ENCODE measurements around the gene SH3PXD2B. TPM values are rescaled to one million over a fixed set of nuclear protein-coding genes. Genes with fewer than 3 reads are reported as not detected.
"Not testable (repeated sequence)": the region's sequence is repeated elsewhere in the genome, so short reads cannot be mapped to it uniquely, and the experiment has no call there.

The SH3PXD2B gene
- total RNA-seq, 1 experiment from 2014 or later = 64.1 TPM

DNA sequence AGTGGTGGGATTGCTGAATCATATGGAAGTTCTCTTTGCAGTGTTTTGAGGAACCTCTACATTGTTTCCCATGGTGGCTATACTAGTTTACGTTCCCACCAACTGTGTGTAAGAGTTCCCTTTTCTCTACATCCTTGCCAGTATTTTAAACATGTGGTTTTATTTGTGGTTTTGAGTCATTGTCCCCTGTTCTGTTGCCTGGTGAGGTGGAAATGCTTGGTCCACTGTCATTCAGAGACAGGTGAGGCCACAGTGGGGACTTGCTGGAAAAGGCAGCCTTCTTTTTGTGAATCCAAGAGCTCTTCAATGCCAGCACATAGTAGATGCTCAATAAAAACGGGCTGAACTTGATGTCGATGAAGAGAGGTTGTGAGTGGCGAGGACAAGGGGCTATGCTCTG lies 44.2 kb downstream of the SH3PXD2B start:
- Mint-ChIP-seq H3K27me3 (ENCODE audit: low read depth) (no peaks in the 10 kb centered on the region), H3K27ac (no peak overlapping the region), H3K4me3 (no peak overlapping the region), H3K9me3 (no peaks in the 10 kb centered on the region), H3K36me3 (peaks cover 27% of the 10 kb centered on the region), H3K4me1 (0 out of 2 replicates have a peak, but pooled peaks cover 12% of the 10 kb centered on the region)
- POLR2A ChIA-PET = no interaction called here
- TF ChIP-seq, protein P1, sequence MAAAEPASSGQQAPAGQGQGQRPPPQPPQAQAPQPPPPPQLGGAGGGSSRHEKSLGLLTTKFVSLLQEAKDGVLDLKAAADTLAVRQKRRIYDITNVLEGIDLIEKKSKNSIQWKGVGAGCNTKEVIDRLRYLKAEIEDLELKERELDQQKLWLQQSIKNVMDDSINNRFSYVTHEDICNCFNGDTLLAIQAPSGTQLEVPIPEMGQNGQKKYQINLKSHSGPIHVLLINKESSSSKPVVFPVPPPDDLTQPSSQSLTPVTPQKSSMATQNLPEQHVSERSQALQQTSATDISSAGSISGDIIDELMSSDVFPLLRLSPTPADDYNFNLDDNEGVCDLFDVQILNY (CRISPR knock-in tag; IDR thresholded peaks at IDR 0.05) = no peak
- TF ChIP-seq, protein P2, sequence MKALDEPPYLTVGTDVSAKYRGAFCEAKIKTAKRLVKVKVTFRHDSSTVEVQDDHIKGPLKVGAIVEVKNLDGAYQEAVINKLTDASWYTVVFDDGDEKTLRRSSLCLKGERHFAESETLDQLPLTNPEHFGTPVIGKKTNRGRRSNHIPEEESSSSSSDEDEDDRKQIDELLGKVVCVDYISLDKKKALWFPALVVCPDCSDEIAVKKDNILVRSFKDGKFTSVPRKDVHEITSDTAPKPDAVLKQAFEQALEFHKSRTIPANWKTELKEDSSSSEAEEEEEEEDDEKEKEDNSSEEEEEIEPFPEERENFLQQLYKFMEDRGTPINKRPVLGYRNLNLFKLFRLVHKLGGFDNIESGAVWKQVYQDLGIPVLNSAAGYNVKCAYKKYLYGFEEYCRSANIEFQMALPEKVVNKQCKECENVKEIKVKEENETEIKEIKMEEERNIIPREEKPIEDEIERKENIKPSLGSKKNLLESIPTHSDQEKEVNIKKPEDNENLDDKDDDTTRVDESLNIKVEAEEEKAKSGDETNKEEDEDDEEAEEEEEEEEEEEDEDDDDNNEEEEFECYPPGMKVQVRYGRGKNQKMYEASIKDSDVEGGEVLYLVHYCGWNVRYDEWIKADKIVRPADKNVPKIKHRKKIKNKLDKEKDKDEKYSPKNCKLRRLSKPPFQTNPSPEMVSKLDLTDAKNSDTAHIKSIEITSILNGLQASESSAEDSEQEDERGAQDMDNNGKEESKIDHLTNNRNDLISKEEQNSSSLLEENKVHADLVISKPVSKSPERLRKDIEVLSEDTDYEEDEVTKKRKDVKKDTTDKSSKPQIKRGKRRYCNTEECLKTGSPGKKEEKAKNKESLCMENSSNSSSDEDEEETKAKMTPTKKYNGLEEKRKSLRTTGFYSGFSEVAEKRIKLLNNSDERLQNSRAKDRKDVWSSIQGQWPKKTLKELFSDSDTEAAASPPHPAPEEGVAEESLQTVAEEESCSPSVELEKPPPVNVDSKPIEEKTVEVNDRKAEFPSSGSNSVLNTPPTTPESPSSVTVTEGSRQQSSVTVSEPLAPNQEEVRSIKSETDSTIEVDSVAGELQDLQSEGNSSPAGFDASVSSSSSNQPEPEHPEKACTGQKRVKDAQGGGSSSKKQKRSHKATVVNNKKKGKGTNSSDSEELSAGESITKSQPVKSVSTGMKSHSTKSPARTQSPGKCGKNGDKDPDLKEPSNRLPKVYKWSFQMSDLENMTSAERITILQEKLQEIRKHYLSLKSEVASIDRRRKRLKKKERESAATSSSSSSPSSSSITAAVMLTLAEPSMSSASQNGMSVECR (CRISPR knock-in tag; IDR thresholded peaks at IDR 0.05; ENCODE audit: borderline replicate concordance) = no peak
- no peak for TF ChIP-seq SOX15 (CRISPR knock-in tag; IDR thresholded peaks at IDR 0.05)
- TF ChIP-seq, protein P3, sequence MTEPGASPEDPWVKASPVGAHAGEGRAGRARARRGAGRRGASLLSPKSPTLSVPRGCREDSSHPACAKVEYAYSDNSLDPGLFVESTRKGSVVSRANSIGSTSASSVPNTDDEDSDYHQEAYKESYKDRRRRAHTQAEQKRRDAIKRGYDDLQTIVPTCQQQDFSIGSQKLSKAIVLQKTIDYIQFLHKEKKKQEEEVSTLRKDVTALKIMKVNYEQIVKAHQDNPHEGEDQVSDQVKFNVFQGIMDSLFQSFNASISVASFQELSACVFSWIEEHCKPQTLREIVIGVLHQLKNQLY (CRISPR knock-in tag; IDR thresholded peaks at IDR 0.05) = no peak
- TF ChIP-seq FOXP1 (CRISPR knock-in tag; IDR thresholded peaks at IDR 0.05; ENCODE audit: borderline replicate concordance) = no peak
- TF ChIP-seq EMX1 (CRISPR knock-in tag; IDR thresholded peaks at IDR 0.05) = no peak
- TF ChIP-seq SMAD4 (CRISPR knock-in tag; IDR thresholded peaks at IDR 0.05) = no peak
- no peak for TF ChIP-seq ZNF263 (CRISPR knock-in tag; IDR thresholded peaks at IDR 0.05; ENCODE audit: low read depth)
- no peak for TF ChIP-seq ZNF317 (CRISPR knock-in tag; IDR thresholded peaks at IDR 0.05; ENCODE audit: borderline replicate concordance, low read depth)
- no peak for TF ChIP-seq SP1 (CRISPR knock-in tag; conservative IDR thresholded peaks at IDR 0.05)
- no peak for TF ChIP-seq ZNF232 (CRISPR knock-in tag; IDR thresholded peaks at IDR 0.05)
- TF ChIP-seq, protein P4, sequence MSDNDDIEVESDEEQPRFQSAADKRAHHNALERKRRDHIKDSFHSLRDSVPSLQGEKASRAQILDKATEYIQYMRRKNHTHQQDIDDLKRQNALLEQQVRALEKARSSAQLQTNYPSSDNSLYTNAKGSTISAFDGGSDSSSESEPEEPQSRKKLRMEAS (CRISPR knock-in tag; IDR thresholded peaks at IDR 0.05) = no peak
- ATAC-seq (no peak), DNase-seq (ENCODE audit: low spot score) (no peak)
- CTCF ChIA-PET = no interaction called here

DNA sequence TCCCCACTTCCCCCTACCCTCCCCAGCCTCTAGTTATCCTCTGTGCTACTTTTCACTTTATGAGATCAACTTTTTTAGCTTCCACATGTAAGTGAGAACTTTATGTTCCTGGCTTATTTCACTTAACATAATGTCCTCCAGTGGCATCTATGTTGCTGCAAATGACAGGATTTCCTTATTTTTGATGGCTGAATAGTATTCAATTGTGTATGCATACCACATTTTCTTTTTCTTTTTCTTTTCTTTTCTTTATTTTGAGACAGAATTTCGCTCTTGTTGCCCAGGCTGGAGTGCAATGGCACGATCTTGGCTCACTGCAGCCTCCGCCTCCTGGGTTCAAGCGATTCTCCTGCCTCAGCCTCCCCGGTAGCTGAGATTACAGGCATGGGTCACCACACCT lies 44.8 kb downstream of the SH3PXD2B start:
- H3K9me3 Mint-ChIP-seq; ATAC-seq; H3K4me3 Mint-ChIP-seq; H3K4me1 Mint-ChIP-seq; H3K27ac Mint-ChIP-seq; DNase-seq (ENCODE audit: low spot score); POLR2A ChIA-PET; H3K27me3 Mint-ChIP-seq (ENCODE audit: low read depth): not testable (repeated sequence)
- CTCF ChIA-PET = interaction anchor here (0.8 kb wide), 1 partner anchor 42 kb away, joined by 3 read pairs; no protein-coding TSS in a partner anchor
- H3K36me3 Mint-ChIP-seq = peaks cover 33% of the 10 kb centered on the region

DNA sequence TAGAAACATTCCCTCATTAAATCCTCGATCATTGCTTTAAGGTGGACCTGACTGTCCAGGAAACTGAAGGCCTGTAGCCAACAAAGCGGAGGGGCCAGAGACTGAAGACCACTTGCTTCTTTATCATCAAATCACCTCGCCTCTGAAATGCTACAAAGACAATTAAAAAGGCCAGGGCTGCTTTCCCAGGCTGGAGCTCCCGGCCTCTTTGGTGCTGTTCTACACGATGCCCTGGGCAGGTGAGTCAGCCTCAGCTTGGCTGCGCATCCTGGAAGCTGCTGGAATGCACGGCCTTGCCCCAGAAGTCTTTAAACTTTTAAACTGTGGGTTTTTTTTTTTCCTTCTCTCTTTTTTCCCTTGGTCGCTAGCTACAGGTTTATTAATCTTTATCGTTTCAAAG lies 46.5 kb downstream of the SH3PXD2B start:
- Mint-ChIP-seq H3K27ac (no peak overlapping the region), H3K4me1 (peaks cover 16% of the 10 kb centered on the region), H3K9me3 (peaks cover 1% of the 10 kb centered on the region; the same call in 1 of the 2 replicates), H3K36me3 (peaks cover 39% of the 10 kb centered on the region), H3K4me3 (no peak overlapping the region), H3K27me3 (ENCODE audit: low read depth) (no peaks in the 10 kb centered on the region)
- DNase-seq (ENCODE audit: low spot score) (no peak), ATAC-seq (no peak)
- ChIA-PET CTCF (interaction anchor here (1.2 kb wide), 1 partner anchor 43 kb away, joined by 6 read pairs; no protein-coding TSS in a partner anchor), POLR2A (no interaction called here)
- TF ChIP-seq, protein P5, sequence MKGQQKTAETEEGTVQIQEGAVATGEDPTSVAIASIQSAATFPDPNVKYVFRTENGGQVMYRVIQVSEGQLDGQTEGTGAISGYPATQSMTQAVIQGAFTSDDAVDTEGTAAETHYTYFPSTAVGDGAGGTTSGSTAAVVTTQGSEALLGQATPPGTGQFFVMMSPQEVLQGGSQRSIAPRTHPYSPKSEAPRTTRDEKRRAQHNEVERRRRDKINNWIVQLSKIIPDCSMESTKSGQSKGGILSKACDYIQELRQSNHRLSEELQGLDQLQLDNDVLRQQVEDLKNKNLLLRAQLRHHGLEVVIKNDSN (CRISPR knock-in tag; IDR thresholded peaks at IDR 0.05) = no peak
- TF ChIP-seq, protein P6, sequence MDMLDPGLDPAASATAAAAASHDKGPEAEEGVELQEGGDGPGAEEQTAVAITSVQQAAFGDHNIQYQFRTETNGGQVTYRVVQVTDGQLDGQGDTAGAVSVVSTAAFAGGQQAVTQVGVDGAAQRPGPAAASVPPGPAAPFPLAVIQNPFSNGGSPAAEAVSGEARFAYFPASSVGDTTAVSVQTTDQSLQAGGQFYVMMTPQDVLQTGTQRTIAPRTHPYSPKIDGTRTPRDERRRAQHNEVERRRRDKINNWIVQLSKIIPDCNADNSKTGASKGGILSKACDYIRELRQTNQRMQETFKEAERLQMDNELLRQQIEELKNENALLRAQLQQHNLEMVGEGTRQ (CRISPR knock-in tag; IDR thresholded peaks at IDR 0.05) = no peak
